ENCODE measurements around the gene PRR12.
"Not testable (repeated sequence)": the region's sequence is repeated elsewhere in the genome, so short reads cannot be mapped to it uniquely, and the experiment has no call there.

Gene PRR12

DNA sequence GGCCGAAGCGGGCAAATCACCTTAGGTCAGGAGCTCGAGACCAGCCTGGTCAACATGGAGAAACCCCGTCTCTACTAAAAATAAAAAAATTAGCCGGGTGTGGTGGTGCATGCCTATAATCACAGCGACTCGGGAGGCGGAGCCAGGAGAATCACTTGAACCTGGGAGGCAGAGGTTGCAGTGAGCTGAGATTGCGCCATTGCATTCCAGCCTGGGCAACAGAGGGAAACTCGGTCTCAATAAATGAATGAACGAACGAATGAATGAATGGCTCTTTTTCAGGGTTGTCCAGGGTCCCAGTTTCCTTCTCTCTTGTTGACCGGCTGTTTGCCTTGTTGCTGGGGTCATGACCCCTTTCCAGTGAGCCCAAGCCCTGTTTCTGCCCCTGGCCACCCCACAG, 26.9 kb downstream of the PRR12 start:
- not testable (repeated sequence) for DNase-seq (ENCODE audit: low read depth)

GRCh38 chr19:49624967-49625910, 34.3 kb downstream of the PRR12 start:
- no peak for DNase-seq (ENCODE audit: low read depth)

DNA sequence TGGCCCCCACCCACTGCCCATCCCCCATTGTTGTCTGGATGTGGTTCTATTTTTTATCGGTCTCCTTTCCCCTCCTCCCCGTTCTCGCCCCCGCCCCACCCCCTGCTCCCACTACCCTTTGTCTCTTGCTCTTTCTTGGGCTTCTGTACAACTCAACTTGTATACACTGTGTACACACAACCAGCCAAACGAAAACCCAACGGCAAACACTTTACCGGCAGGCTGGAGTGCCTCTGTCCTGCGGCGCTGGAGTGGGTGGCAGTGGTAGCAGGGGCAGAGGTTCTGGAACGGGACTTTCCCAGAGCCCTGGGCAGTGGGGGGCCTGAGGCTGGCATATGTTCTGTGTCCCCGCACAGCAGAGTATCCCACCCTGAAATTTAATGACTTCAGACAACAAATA, 35.2 kb downstream of the PRR12 start:
- no peak for DNase-seq (ENCODE audit: low read depth)

- no peak for DNase-seq (ENCODE audit: low read depth)
Measured at GRCh38 chr19:49629659-49630058, 38.7 kb downstream of the PRR12 start.

GRCh38 chr19:49631014-49631588, 40.1 kb downstream of the PRR12 start:
- no peak for DNase-seq (ENCODE audit: low read depth)

- DNase-seq (ENCODE audit: low read depth), result no peak
Measured at GRCh38 chr19:49631610-49632192, 40.7 kb downstream of the PRR12 start.

DNA sequence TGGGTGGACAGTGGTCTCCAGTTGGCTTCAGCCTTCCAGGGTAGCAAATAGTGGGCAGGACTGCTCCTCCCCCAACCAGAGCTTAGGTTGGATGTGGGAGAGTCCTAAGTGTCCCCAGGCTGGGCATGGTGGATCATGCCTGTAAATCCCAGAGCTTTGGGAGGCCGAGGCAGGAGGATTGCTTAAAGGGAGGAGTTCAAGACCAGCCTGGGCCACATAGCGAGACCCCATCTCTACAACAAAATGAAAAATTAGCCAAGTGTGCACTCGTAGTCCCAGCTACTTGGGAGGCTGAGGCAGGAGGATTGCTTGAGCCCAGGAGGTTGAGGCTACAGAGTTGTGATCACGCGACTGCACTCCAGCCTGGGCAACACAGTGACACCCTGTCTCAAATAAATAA, 41.6 kb downstream of the PRR12 start:
- DNase-seq (ENCODE audit: low read depth), result no peak

- not testable (repeated sequence) for DNase-seq (ENCODE audit: low read depth)
Measured at GRCh38 chr19:49633273-49633672, 42.3 kb downstream of the PRR12 start.

GRCh38 chr19:49635530-49636232, 44.7 kb downstream of the PRR12 start:
- DNase-seq (ENCODE audit: low read depth), result no peak

DNA sequence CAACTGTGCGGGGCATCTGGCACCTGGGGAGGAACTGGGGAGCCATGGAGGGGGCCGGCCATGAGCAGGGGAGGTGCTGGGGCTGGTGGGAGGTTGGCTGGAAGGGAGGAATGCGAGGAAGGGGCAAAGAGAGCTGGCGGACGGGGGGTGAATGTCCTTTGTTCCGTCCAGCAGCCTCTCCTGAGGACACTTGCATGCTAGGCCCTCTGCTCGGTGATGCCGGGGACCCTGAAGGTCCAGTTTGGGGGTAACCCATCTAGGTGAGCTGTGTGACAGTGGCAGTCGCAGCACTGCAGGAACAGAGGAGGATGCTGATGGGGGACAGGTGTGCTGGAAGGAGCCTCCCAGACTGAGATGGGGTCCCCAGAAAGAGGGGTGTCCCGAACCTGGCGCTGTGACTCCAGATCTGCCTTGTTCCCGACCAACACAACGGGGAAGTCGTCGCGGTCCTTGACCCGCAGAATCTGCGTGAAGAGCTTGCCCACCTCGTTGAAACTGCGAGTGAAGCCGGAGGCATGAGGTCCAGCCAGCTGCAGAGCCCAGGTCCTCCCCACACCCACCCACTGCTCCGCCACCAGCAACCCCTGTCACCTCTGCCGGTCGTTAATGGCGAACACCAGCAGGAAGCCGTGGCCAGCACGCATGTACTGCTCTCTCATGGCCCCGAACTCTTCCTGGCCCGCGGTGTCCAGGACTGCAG, 45.4 kb downstream of the PRR12 start:
- DNase-seq (ENCODE audit: low read depth), result no peak

DNA sequence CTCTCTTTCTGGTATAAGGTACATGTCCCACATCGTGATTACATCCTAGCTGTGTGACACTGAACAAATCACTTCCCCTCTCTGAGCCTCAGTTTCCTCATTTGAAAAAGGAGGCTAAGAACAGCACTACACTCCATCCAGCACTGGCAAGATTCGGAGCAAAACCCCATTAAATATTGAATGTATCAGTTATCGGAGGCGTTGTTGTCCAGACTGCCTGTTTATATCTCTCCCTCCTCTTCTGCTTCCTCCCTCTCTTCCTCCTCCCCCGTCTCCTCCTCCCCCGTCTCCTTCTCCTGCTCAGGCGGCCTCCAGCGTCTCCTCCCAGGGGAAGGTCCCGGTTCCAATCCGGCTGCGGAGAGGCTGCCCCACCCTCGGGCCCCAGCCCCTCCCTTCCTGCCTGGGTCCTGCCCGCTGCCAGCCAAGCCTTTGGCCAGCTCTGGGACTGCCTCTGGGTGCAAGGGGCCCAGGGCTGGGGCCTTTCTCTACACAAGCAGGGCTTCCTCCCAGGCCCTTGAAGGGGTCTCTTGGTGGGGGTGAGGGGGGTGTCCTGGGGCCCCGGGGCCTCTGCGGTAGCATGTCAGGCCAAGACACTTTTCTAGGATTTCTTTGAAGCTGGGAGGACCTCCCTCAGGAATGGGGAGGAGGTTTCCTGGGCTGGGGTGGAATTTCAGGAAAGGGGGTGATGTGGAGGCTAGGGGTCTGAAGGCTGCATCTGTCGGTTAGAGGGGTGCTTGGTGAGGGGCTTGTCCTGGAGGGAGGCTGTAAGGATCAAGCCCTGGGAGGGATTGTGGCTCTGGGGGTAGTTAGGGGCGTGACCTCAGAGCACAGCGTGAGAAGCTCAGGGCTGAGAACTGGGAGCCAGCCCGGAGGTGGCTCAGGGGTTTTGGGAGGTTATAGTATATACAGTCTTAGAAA, 47.1 kb downstream of the PRR12 start:
- no peak for DNase-seq (ENCODE audit: low read depth)

DNA sequence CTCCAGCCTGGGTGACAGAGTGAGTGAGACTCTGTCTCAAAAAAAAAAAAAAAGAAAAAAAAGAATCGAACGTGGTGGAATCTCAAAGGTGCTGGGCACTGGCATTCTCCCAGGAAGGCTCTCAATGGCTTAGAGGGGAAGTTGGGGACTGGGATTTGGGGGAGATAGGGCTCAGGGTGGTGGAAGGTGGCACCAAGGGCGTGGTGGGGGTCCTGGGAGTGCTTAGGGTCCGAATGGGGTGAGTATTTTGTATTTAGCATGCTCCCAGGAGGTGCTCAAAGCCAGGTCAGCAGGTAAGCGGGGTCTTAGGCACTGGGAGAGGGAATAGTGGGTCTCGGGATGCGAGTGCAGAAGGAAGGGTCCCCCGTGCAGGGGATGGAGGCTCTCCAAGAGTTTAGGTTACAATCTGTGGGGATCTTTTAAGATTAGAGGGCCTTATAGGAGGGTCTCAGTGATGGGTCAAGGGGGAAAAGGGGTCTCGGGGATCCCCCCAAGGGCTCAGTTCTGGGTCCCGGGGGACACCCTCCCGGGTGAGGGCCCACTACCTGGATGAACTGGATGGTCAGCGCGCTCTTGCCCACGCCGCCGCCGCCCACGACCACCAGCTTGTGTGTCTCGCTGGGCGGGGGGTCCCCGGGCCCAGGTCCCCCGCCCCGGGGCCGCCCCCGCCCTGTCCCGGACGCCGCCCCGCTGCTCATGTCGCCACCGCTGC, 48.6 kb downstream of the PRR12 start:
- no peak for DNase-seq (ENCODE audit: low read depth)

- DNase-seq (ENCODE audit: low read depth), result peak; percentile 100
Measured at GRCh38 chr19:49640113-49640898, 49.3 kb downstream of the PRR12 start, which contains the start of gene RRAS. RRAS (minus strand) TSS chr19:49640143; CDS start chr19:49640098, 45 bp downstream.

DNA sequence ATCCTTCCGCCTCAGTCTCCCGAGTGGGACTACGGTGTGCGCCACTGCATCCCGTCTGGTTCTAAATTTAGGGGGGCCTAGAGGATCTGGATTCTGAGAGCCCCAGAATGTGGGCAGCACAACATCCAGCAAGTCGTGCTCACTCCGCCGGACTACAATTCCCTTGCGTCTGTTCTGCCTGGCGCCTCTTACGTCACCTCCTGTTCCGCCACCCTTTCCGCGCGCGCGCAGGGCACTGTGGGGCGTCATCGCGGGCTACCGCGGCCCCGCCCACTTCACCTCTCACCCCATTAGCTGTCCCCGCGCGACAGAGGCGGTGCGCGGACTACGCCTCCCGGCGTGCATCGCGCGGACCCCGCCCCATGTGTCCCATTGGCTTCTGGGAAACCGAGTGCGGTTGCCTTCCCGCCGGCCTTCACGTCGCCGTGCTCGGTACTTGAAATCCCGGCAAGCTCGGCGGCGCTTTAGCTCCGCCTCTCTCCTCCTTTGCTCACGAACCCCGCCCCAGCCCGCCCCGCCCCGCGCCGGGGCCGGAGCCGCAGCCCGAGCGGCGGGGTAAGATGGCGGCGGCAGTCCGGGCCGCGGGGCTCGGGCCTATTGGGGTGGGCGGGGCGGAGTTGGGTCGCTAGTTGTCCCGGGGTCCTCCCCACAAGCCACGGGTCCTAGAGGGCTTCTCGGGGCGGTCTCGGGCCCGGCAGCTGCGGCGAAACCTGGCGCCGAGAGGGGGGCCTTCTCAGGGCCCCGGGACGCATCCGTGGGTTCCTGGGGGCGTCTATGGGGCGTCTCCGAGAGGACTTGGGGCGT, 50.9 kb downstream of the PRR12 start, which contains the start of gene SCAF1:
Gene SCAF1, plus strand, starts transcription at position 522 of the 804 bp plus-strand sequence. CDS start 2,818 bp downstream, outside the sequence.
- peak; percentile 99 for DNase-seq (ENCODE audit: low read depth)

DNA sequence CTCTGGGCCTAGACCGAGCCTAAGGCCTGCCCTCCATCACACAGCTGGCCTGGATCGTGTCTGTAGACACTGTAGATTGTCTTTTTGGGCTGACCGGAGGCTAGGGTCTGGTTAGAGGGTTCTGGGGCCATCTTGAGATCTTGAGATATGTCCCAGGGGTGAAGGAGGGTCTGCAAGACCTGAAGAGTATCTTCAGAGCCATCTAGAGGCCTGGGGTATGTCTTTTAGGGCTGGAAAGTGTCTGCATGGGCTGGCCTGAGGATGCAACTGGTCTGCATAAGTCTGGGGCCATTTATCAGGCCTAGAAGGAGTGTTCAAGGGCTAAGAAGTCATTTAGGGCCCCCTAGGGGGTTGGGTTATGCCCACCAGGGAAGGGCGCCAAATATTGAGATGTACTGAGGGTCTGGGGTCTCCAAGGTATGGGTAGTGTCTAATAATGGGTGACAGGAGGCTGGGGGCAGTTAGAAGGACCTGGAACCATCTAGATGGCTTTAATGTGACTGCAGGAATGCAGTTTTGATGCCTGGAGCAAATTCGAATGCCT, 51.6 kb downstream of the PRR12 start:
- no peak for DNase-seq (ENCODE audit: low read depth)

GRCh38 chr19:49643466-49643865, 52.5 kb downstream of the PRR12 start:
- DNase-seq (ENCODE audit: low read depth), result no peak

DNA sequence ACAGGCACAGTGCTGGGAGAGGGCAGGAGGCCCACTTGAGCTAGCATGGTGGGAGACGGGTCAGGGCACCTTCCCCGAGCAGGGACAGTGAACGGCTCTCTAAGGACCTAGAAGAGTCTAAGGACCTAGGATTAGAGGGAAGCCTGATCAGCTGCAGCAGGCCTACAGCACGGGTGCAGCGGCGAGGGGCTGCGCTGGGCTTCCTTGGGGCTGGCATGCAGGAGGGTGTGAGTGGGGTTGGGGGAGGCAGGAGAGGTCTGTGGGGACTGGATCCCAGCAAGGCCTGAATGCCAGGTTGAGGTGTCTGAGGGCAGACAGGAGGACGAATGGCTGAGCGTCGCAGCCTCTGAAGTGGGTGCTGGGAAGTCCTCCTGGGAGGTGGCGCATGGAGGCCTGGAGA, 54.6 kb downstream of the PRR12 start:
- no peak for DNase-seq (ENCODE audit: low read depth)

- DNase-seq (ENCODE audit: low read depth), result no peak
Measured at GRCh38 chr19:49645995-49646394, 55.0 kb downstream of the PRR12 start.

Data from stimulated activated CD8-positive, alpha-beta memory T cell treated with anti-CD3 and anti-CD28 coated beads, Interleukin-4, amount 100 ng/mL, for 24 hours (primary cell).